HepG2 (cell line): Measurements from ENCODE around the gene FBXO10. TPM values are rescaled to one million over a fixed set of nuclear protein-coding genes. Genes with fewer than 3 reads are reported as not detected.
"Not testable (repeated sequence)": the region's sequence is repeated elsewhere in the genome, so short reads cannot be mapped to it uniquely, and the experiment has no call there.

ENCODE experiments used
- ATAC-seq: fragments of 200-7000 bp; cut with Tn5 transposase; 3 replicates; pipeline ENCODE4 v1.9.1; 2020; ENCODE audit warnings: mild to moderate bottlenecking, moderate library complexity
- BruUV-seq: library from RNA; stranded (reverse); fragments of 400-500 nt; replicated peaks from 2 replicates; lab custom pipeline; 2021; lab: Mats Ljungman, UMichigan
- CTCF ChIA-PET: fragments of 300-600 bp; formaldehyde crosslinking; extraction: SDS; loops from one replicate; lab custom pipeline; 2021; ENCODE audit warnings: low total read pairs, inconsistent platforms, low intra/inter-chr PET ratio; lab: Yijun Ruan, JAX
- POLR2A ChIA-PET: fragments of 350-600 bp; sonication (Branson Sonifier 250); formaldehyde crosslinking; loops from one replicate; lab custom pipeline; 2020; ENCODE audit warnings: antibody characterized with exemption, inconsistent platforms; lab: Yijun Ruan, JAX
- DNase-seq: peaks from one replicate; pipeline ENCODE4 v3.0.0-alpha.2; 2015; ENCODE audit warnings: low spot score
- FAIRE-seq: peaks from 3 replicates; lab custom pipeline; 2011; peaks lifted over from hg19 to GRCh38; lab: Jason Lieb, UNC
- H2AFZ ChIP-seq: one replicate; pipeline ENCODE4 v1.6.1; 2011; ENCODE audit warnings: low read length, inconsistent platforms
- H3K27ac ChIP-seq: fragments of 300-600 bp; 3 replicates; pipeline ENCODE4 v1.8.0; 2011; ENCODE audit warnings: mixed run types, mild to moderate bottlenecking, mixed read lengths, low read length, inconsistent platforms; ENCODE audit not compliant: insufficient read depth; ENCODE audit errors: extremely low read length
- H3K27me3 ChIP-seq, 2 experiments: fragments of 200-600 bp in 1 of 2; 2 replicates in 1 of 2; 3 replicates in 1 of 2; pipeline versions ENCODE4 v1.6.0 to v1.8.0; 2011; ENCODE audit warnings: low read length in 2 of 2, mild to moderate bottlenecking in 2 of 2, moderate library complexity in 2 of 2, inconsistent platforms in 1 of 2; ENCODE audit not compliant: insufficient read depth in 2 of 2, control insufficient read depth in 1 of 2
- H3K36me3 ChIP-seq, 2 experiments: fragments of 200-600 bp in 1 of 2; replicated peaks in 1 of 2; 2 replicates in 1 of 2; 3 replicates in 1 of 2; pipeline versions ENCODE4 v1.5.1 to v1.8.0; 2011; ENCODE audit warnings: low read length in 2 of 2, inconsistent platforms in 1 of 2; ENCODE audit not compliant: insufficient read depth in 2 of 2, control insufficient read depth in 1 of 2
- H3K4me1 ChIP-seq: 2 replicates; pipeline ENCODE4 v1.5.1; 2012; ENCODE audit warnings: low read length, inconsistent platforms; ENCODE audit not compliant: insufficient read depth
- H3K4me2 ChIP-seq: 2 replicates; pipeline ENCODE4 v1.6.0; 2011; ENCODE audit warnings: low read depth, low read length, inconsistent platforms
- H3K4me3 ChIP-seq, 3 experiments: fragments of 200-600 bp in 1 of 3; sonication (generic), shearing (Covaris generic) in 1 of 3; replicated peaks in 1 of 3; 2 replicates each; pipeline ENCODE4 v1.5.1; 2011 to 2016; ENCODE audit warnings: low read length in 3 of 3, inconsistent platforms in 2 of 3, low read depth in 2 of 3, mild to moderate bottlenecking in 2 of 3, control low read depth in 1 of 3, mixed read lengths in 1 of 3; ENCODE audit not compliant: insufficient read depth in 1 of 3
- H3K79me2 ChIP-seq: one replicate; pipeline ENCODE4 v1.6.1; 2011; ENCODE audit warnings: low read length, inconsistent platforms; ENCODE audit not compliant: insufficient read depth
- H3K9ac ChIP-seq: 2 replicates; pipeline ENCODE4 v1.6.0; 2011; ENCODE audit warnings: mild to moderate bottlenecking, low read depth, low read length, inconsistent platforms; ENCODE audit not compliant: insufficient read depth
- H3K9me3 ChIP-seq: 2 replicates; pipeline ENCODE4 v1.5.1; 2012; ENCODE audit warnings: mild to moderate bottlenecking, low read length
- H4K20me1 ChIP-seq: 2 replicates; pipeline ENCODE4 v1.6.0; 2011; ENCODE audit warnings: inconsistent platforms, mild to moderate bottlenecking, low read length, moderate library complexity; ENCODE audit not compliant: insufficient read depth
- MAFF ChIP-seq: IDR thresholded peaks from 2 replicates; pipeline ENCODE4 v1.6.1; 2011; ENCODE audit warnings: low read depth, low read length, improper control_type of control experiment
- MAFK ChIP-seq, 2 experiments: IDR thresholded peaks in 1 of 2; conservative IDR thresholded peaks in 1 of 2; 2 replicates each; pipeline ENCODE4 v1.6.1; 2011; ENCODE audit warnings: improper control_type of control experiment in 2 of 2, low read length in 2 of 2
- ZSCAN25 ChIP-seq: sonication (generic); formaldehyde crosslinking; IDR thresholded peaks from 2 replicates; pipeline ENCODE4 v1.8.0; 2022; ENCODE audit warnings: mild to moderate bottlenecking, missing genetic modification reagents
- WGBS: methylation state at CpG from one replicate; pipeline ENCODE4 v1.1.6; 2017; ENCODE audit warnings: low lambda C conversion rate; 5-methylcytosine and 5-hydroxymethylcytosine counted together
- in situ Hi-C: cut with HindIII; loops from 2 replicates; pipeline ENCODE4 v1.10.0; 2017; ENCODE audit warnings: low pct_unique_long_range_greater_than_20kb; ENCODE audit not compliant: extremely low pct_ligation_motif_present
- intact Hi-C: fragments of 100-400 bp; cut with micrococcal nuclease; formaldehyde crosslinking; loops from one replicate; pipeline ENCODE4 v1.10.0; 2022; ENCODE audit not compliant: unreplicated experiment
- polyA plus RNA-seq, 8 experiments: library from polyadenylated mRNA; depleted of rRNA in 3 of 8; stranded (reverse) in 7 of 8; unstranded in 1 of 8; fragments of >200 nt; fragmentation: Illumina TruSeq in 4 of 8; extraction: Trizol in 4 of 8; gene quantifications; 2 replicates each; pipeline versions ENCODE4 v1.2.1 to v1.2.3, GENCODE V29; 2011 to 2016; ENCODE audit warnings: low read depth in 4 of 8, missing spikeins in 1 of 8, mixed read lengths in 1 of 8; ENCODE audit not compliant: insufficient read depth in 1 of 8
- total RNA-seq, 5 experiments: library from RNA; depleted of rRNA; stranded (reverse); fragments of >200 nt; fragmentation: Illumina TruSeq; extraction: Trizol; gene quantifications; 2 replicates each; pipeline ENCODE4 v1.2.3, GENCODE V29; 2016; ENCODE audit warnings: low read depth in 1 of 5
- TF ChIP-seq, protein P1 (sequence below): sonication (generic); formaldehyde crosslinking; IDR thresholded peaks from 2 replicates; pipeline ENCODE4 v1.5.0; 2020; ENCODE audit warnings: mild to moderate bottlenecking, missing genetic modification reagents, moderate library complexity

FBXO10 gene
- total and polyA plus RNA-seq, 2 of the 13 experiments (the other 11 are each of a cell fraction or from before 2014, with no cell fraction given) = 3.1 to 5.1 TPM

GRCh38 chr9:37480759-37481158 lies 95.4 kb downstream of the FBXO10 start (continued):
- TF ChIP-seq, protein P1, sequence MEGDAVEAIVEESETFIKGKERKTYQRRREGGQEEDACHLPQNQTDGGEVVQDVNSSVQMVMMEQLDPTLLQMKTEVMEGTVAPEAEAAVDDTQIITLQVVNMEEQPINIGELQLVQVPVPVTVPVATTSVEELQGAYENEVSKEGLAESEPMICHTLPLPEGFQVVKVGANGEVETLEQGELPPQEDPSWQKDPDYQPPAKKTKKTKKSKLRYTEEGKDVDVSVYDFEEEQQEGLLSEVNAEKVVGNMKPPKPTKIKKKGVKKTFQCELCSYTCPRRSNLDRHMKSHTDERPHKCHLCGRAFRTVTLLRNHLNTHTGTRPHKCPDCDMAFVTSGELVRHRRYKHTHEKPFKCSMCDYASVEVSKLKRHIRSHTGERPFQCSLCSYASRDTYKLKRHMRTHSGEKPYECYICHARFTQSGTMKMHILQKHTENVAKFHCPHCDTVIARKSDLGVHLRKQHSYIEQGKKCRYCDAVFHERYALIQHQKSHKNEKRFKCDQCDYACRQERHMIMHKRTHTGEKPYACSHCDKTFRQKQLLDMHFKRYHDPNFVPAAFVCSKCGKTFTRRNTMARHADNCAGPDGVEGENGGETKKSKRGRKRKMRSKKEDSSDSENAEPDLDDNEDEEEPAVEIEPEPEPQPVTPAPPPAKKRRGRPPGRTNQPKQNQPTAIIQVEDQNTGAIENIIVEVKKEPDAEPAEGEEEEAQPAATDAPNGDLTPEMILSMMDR (CRISPR knock-in tag) = peak; percentile 31; the same call in 1 of the 2 replicates
- no peak for TF ChIP-seq ZSCAN25 (CRISPR knock-in tag)

GRCh38 chr9:37477987-37478619 lies 98.1 kb downstream of the FBXO10 start:
- not testable (repeated sequence) for H3K9ac ChIP-seq, BruUV-seq

More at GRCh38 chr9:37477987-37478619, 98.1 kb downstream of the FBXO10 start:
- H3K27me3 ChIP-seq, H4K20me1 ChIP-seq, H3K4me2 ChIP-seq, intact Hi-C loops, POLR2A ChIA-PET, H3K4me3 ChIP-seq, H2AFZ ChIP-seq, FAIRE-seq, CTCF ChIA-PET, H3K79me2 ChIP-seq, H3K27ac ChIP-seq, ATAC-seq, H3K9me3 ChIP-seq, H3K36me3 ChIP-seq, DNase-seq: not testable (repeated sequence)
- WGBS = 45% methylated on average over 5 of the region's 5 CpGs
- in situ Hi-C loops = loop anchor here (25.0 kb wide), 3 partner anchors 259 to 884 kb away; partner anchors contain the start of gene SLC25A51
- H3K4me1 ChIP-seq = peaks cover 22% of the 10 kb centered on the region
- TF ChIP-seq MAFK (conservative IDR thresholded peaks at IDR 0.05 in 1 of 2, IDR thresholded peaks at IDR 0.05 in 1 of 2; ENCODE audit: low read length in 2 of 2) (peak; percentile 93 to 96), MAFF (peak; percentile 94)
